Measurements from ENCODE around the gene RBBP5.

GRCh38 chr1:205072881-205073280 lies 48.9 kb downstream of the RBBP5 start:
- TF ChIP-seq CTCF (IDR thresholded peaks at IDR 0.05 in 4 of 5, conservative IDR thresholded peaks at IDR 0.05 in 1 of 5) (no peak), POLR2A (IDR thresholded peaks at IDR 0.05) (no peak)

All from gastrocnemius medialis (tissue), 4 donors.